Astrocyte (in vitro differentiated cells and primary cell): ENCODE results near the gene PRRC2C. TPM values are rescaled to one million over a fixed set of nuclear protein-coding genes. Genes with fewer than 3 reads are reported as not detected.

Source experiments
- DNase-seq: peaks from one replicate; pipeline ENCODE4 v3.0.0-alpha.2; 2010; ENCODE audit warnings: low read depth
- FAIRE-seq: peaks from 2 replicates; lab custom pipeline; 2011; peaks lifted over from hg19 to GRCh38; lab: Jason Lieb, UNC
- H2AFZ ChIP-seq: 2 replicates; pipeline ENCODE4 v1.6.0; 2012; ENCODE audit warnings: low read depth, low read length, inconsistent platforms
- H3K27ac ChIP-seq: 2 replicates; pipeline ENCODE4 v1.5.1; 2011; ENCODE audit warnings: low read depth, low read length, inconsistent platforms
- H3K27me3 ChIP-seq: 2 replicates; pipeline ENCODE4 v1.6.0; 2011; ENCODE audit warnings: low read length, inconsistent platforms; ENCODE audit not compliant: insufficient read depth
- H3K36me3 ChIP-seq: 2 replicates; pipeline ENCODE4 v1.5.1; 2011; ENCODE audit warnings: low read length, inconsistent platforms; ENCODE audit not compliant: insufficient read depth
- H3K4me1 ChIP-seq: 2 replicates; pipeline ENCODE4 v1.5.1; 2011; ENCODE audit warnings: low read length, inconsistent platforms; ENCODE audit not compliant: insufficient read depth
- H3K4me2 ChIP-seq: 2 replicates; pipeline ENCODE4 v1.6.0; 2012; ENCODE audit warnings: low read length, inconsistent platforms
- H3K4me3 ChIP-seq: 2 replicates; pipeline ENCODE4 v1.5.1; 2011; ENCODE audit warnings: low read depth, mild to moderate bottlenecking, low read length, inconsistent platforms; ENCODE audit not compliant: insufficient read depth
- H3K79me2 ChIP-seq: 2 replicates; pipeline ENCODE4 v1.6.0; 2012; ENCODE audit warnings: mild to moderate bottlenecking, low read length, inconsistent platforms; ENCODE audit not compliant: insufficient read depth
- H3K9ac ChIP-seq: 2 replicates; pipeline ENCODE4 v1.6.0; 2012; ENCODE audit warnings: mild to moderate bottlenecking, low read length, inconsistent platforms
- H3K9me3 ChIP-seq: 2 replicates; pipeline ENCODE4 v1.5.1; 2012; ENCODE audit warnings: low read depth, mild to moderate bottlenecking, low read length, inconsistent platforms; ENCODE audit not compliant: insufficient read depth
- H4K20me1 ChIP-seq: 2 replicates; pipeline ENCODE4 v1.6.0; 2012; ENCODE audit warnings: low read length, inconsistent platforms; ENCODE audit not compliant: insufficient read depth
- H3K27ac Mint-ChIP-seq: one replicate; pipeline ENCODE4 v1.8.0; 2021; ENCODE audit warnings: mild to moderate bottlenecking, mixed read lengths; ENCODE audit not compliant: unreplicated experiment
- H3K27me3 Mint-ChIP-seq: one replicate; pipeline ENCODE4 v1.8.0; 2021; ENCODE audit warnings: low read depth, mixed read lengths; ENCODE audit not compliant: unreplicated experiment
- H3K36me3 Mint-ChIP-seq: one replicate; pipeline ENCODE4 v1.8.0; 2021; ENCODE audit warnings: low read depth, mixed read lengths; ENCODE audit not compliant: unreplicated experiment
- H3K4me1 Mint-ChIP-seq: one replicate; pipeline ENCODE4 v1.8.0; 2021; ENCODE audit warnings: low read depth, mixed read lengths; ENCODE audit not compliant: unreplicated experiment
- H3K4me3 Mint-ChIP-seq: one replicate; pipeline ENCODE4 v1.8.0; 2021; ENCODE audit warnings: mild to moderate bottlenecking, moderate library complexity, mixed read lengths; ENCODE audit not compliant: unreplicated experiment
- H3K9me3 Mint-ChIP-seq: one replicate; pipeline ENCODE4 v1.8.0; 2021; ENCODE audit warnings: mild to moderate bottlenecking, mixed read lengths; ENCODE audit not compliant: unreplicated experiment
- EZH2 ChIP-seq: IDR thresholded peaks from 2 replicates; pipeline ENCODE4 v1.6.1; 2012; ENCODE audit warnings: mild to moderate bottlenecking, low read length, inconsistent platforms; ENCODE audit not compliant: insufficient read depth
- total RNA-seq: library from RNA; stranded (reverse); gene quantifications from 2 replicates; pipeline ENCODE4 v1.2.1, GENCODE V29; 2021
- TF ChIP-seq, protein P1 (sequence below): IDR thresholded peaks from 2 replicates; pipeline ENCODE4 v1.5.1; 2011; ENCODE audit warnings: low read depth, mild to moderate bottlenecking, inconsistent platforms, low read length, moderate library complexity; ENCODE audit not compliant: insufficient read depth

The PRRC2C gene
- total RNA-seq, 1 donor from 2014 or later, result 196 TPM

DNA sequence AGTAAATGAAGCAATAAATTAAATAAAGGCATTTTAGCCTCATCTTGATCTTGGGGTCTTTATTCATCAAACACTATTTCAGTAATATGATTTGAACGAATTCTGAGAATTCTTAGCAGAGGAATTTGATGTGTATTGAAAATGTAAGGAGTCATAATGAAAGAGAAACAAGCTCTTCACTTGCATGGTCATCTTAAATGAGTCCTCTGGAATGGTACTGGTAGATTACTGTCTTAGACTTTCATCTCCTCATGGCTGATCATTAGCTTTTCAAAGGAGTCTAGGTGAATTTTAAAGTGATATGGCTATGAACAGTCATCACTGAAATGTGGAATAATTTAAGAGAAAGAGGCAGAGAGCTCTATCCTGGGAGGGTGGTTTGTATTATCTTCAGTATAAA lies 30.0 kb downstream of the PRRC2C start:
- Histone ChIP-seq H3K79me2 (peaks cover 76% of the 10 kb centered on the region), H3K36me3 (peaks cover 46% of the 10 kb centered on the region), H3K4me3 (no peak overlapping the region), H3K9ac (no peak overlapping the region), H3K27ac (no peak overlapping the region), H4K20me1 (peaks cover 58% of the 10 kb centered on the region), H3K4me2 (no peak overlapping the region), H3K4me1 (no peaks in the 10 kb centered on the region), H2AFZ (no peak overlapping the region), H3K9me3 (no peaks in the 10 kb centered on the region), H3K27me3 (no peaks in the 10 kb centered on the region)
- DNase-seq (no peak), FAIRE-seq (no peak)
- H3K27ac Mint-ChIP-seq, result no peak overlapping the region
- peaks cover 7% of the 10 kb centered on the region for H3K36me3 Mint-ChIP-seq
- H3K4me1 Mint-ChIP-seq, result peaks cover 3% of the 10 kb centered on the region
- no peaks in the 10 kb centered on the region for H3K27me3 Mint-ChIP-seq
- no peak for TF ChIP-seq EZH2
- TF ChIP-seq, protein P1, sequence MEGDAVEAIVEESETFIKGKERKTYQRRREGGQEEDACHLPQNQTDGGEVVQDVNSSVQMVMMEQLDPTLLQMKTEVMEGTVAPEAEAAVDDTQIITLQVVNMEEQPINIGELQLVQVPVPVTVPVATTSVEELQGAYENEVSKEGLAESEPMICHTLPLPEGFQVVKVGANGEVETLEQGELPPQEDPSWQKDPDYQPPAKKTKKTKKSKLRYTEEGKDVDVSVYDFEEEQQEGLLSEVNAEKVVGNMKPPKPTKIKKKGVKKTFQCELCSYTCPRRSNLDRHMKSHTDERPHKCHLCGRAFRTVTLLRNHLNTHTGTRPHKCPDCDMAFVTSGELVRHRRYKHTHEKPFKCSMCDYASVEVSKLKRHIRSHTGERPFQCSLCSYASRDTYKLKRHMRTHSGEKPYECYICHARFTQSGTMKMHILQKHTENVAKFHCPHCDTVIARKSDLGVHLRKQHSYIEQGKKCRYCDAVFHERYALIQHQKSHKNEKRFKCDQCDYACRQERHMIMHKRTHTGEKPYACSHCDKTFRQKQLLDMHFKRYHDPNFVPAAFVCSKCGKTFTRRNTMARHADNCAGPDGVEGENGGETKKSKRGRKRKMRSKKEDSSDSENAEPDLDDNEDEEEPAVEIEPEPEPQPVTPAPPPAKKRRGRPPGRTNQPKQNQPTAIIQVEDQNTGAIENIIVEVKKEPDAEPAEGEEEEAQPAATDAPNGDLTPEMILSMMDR, result no peak
- H3K9me3 Mint-ChIP-seq, result no peaks in the 10 kb centered on the region
- no peak overlapping the region for H3K4me3 Mint-ChIP-seq

DNA sequence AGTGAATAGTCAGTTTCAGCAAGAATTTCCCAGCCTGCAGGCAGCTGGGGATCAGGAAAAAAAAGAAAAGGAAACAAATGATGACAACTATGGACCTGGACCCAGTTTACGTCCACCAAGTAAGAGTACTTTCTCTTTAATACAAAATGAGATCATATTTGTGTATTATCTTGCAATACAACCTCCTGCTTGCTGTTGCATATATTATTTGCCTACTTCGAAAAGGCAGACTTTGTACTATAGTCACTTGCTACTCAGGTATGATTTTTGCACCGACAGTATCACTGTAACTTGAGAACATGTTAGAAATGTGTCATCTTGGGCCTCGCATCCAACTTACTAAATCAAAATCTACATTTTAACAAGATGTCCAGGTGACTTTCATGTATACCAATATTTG lies 30.4 kb downstream of the PRRC2C start:
- no peak overlapping the region for H3K27ac ChIP-seq
- H3K4me1 ChIP-seq, result no peaks in the 10 kb centered on the region
- no peaks in the 10 kb centered on the region for H3K4me1 Mint-ChIP-seq
- TF ChIP-seq EZH2, result no peak
- TF ChIP-seq, protein P1, result no peak
- H3K27me3 Mint-ChIP-seq, result no peaks in the 10 kb centered on the region
- H2AFZ ChIP-seq, result no peak overlapping the region
- H3K4me2 ChIP-seq, result no peak overlapping the region
- H3K9me3 Mint-ChIP-seq, result no peaks in the 10 kb centered on the region
- H3K36me3 Mint-ChIP-seq, result peaks cover 7% of the 10 kb centered on the region
- no peak overlapping the region for H3K27ac Mint-ChIP-seq
- no peaks in the 10 kb centered on the region for H3K9me3 ChIP-seq
- DNase-seq (no peak), FAIRE-seq (no peak)
- peaks cover 50% of the 10 kb centered on the region for H3K36me3 ChIP-seq
- H4K20me1 ChIP-seq, result peaks cover 54% of the 10 kb centered on the region
- H3K4me3 ChIP-seq, result no peak overlapping the region
- no peak overlapping the region for H3K9ac ChIP-seq
- H3K4me3 Mint-ChIP-seq, result no peak overlapping the region
- H3K79me2 ChIP-seq, result peaks cover 72% of the 10 kb centered on the region
- no peaks in the 10 kb centered on the region for H3K27me3 ChIP-seq

DNA sequence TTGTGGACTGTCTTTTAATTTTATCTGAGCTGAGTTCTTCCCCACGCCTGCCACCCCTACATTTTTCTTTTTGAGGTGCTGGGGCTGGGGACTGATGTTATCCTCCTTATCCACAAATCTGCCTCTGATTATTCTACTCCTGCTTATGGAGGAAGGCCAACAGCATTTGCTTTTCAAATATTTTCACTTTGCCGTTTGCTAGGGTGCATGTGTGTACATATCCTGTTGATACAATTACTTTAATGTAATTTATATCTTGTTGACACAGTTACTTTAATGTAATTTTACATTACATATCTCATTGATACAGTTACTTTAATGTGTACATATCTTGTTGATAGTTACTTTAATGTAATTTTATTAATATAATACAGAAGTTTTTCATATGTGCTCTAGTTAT lies 36.2 kb downstream of the PRRC2C start:
- Histone ChIP-seq H3K4me1 (no peaks in the 10 kb centered on the region), H3K9me3 (no peaks in the 10 kb centered on the region), H3K4me3 (no peak overlapping the region), H3K27me3 (no peaks in the 10 kb centered on the region), H3K27ac (no peak overlapping the region), H3K4me2 (no peak overlapping the region), H4K20me1 (peaks cover 17% of the 10 kb centered on the region), H3K36me3 (peaks cover 64% of the 10 kb centered on the region), H3K79me2 (peaks cover 39% of the 10 kb centered on the region), H3K9ac (no peak overlapping the region), H2AFZ (no peak overlapping the region)
- no peaks in the 10 kb centered on the region for H3K9me3 Mint-ChIP-seq
- H3K4me1 Mint-ChIP-seq, result no peaks in the 10 kb centered on the region
- no peak overlapping the region for H3K27ac Mint-ChIP-seq
- FAIRE-seq (no peak), DNase-seq (no peak)
- no peak overlapping the region for H3K4me3 Mint-ChIP-seq
- no peaks in the 10 kb centered on the region for H3K27me3 Mint-ChIP-seq
- H3K36me3 Mint-ChIP-seq, result peaks cover 7% of the 10 kb centered on the region
- TF ChIP-seq EZH2, result no peak
- TF ChIP-seq, protein P1, result no peak
